Mucosa of descending colon (tissue), 3 donors: ENCODE measurements around the gene ANKRD37. TPM values are rescaled to one million over a fixed set of nuclear protein-coding genes. Genes with fewer than 3 reads are reported as not detected.

Source experiments
- ATAC-seq: fragments of 200-7000 bp; cut with Tn5 transposase; one replicate; pipeline ENCODE4 v1.9.1; 2020; ENCODE audit warnings: mild to moderate bottlenecking, moderate library complexity
- DNase-seq, 3 donors: peaks; one replicate each; pipeline ENCODE4 v3.0.0-alpha.2; 2020
- H3K36me3 ChIP-seq: fragments of 200-600 bp; one replicate; pipeline ENCODE4 v1.8.0; 2021; ENCODE audit warnings: low read depth, mild to moderate bottlenecking
- H3K4me1 ChIP-seq: fragments of 200-600 bp; one replicate; pipeline ENCODE4 v1.8.0; 2021; ENCODE audit warnings: low read depth, mild to moderate bottlenecking
- H3K4me3 ChIP-seq: fragments of 200-600 bp; one replicate; pipeline ENCODE4 v1.8.0; 2021; ENCODE audit warnings: mild to moderate bottlenecking
- H3K9me3 ChIP-seq: fragments of 200-600 bp; one replicate; pipeline ENCODE4 v1.8.0; 2021; ENCODE audit warnings: mild to moderate bottlenecking
- intact Hi-C, 2 donors: fragments of 100-400 bp; cut with DNase I in 1 of 2; cut with micrococcal nuclease in 1 of 2; formaldehyde crosslinking; loops; one replicate each; pipeline versions ENCODE4 v1.11.0 to v1.11.1; 2022; cut with DNase I, micrococcal nuclease
- total RNA-seq, 3 donors: library from RNA; stranded (reverse); fragmentation: NEBNext Ultra II Directional in 2 of 3; extraction: Animal tissue kit (Norgen Biotek cat#: 25700) in 2 of 3; gene quantifications; one replicate each; pipeline versions ENCODE4 v1.2.1 to v1.2.4, GENCODE V29; 2021 to 2023
- TF ChIP-seq, protein P1 (sequence below): fragments of 200-600 bp; IDR thresholded peaks from one replicate; pipeline ENCODE4 v1.8.0; 2022; ENCODE audit warnings: antibody characterized with exemption, mild to moderate bottlenecking
- donor health status: DM: no; HTN: no; CAD: no; lungs with moderate emphysema.
- donor health status: DM: no; HTN: no; CAD: no.
- donor health status: DM: no; HTN: yes; CAD: no.

Gene ANKRD37
- total RNA-seq, 3 donors from 2014 or later, result 7.6 to 14.2 (median 9.7) TPM

DNA sequence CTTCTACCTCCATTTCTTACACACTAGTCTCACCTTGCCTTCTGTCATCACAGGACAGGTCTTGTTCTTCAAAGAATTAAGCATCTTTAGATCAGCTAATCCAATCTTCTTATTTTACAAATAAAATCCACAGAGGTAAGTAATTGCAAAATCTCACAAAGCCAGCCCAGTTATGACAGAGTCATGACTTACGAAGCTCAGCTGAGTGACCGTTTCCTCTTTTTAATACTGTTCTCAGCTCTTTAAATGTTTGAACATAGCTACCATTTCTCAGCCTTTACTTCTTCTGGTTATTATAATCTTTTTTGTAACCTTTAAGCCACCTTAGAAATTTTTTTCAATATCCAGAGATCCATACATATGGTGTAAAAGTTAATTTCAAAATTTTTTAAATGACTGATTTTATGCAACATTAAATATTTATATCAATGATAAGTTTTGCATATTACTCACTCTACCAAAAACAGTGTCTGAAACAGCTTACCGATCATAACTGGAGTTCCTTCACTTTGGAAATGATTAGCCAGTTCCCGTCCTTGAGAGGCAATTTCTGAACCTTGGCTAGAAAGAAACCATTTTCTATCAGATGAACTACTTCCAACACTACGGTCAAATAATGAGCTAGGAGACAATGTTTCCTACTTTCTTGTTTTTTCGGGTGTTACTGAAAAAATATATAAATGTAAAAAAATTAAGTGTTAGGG lies 8.8 kb downstream of the ANKRD37 start:
- Histone ChIP-seq H3K9me3 (no peaks in the 10 kb centered on the region), H3K4me3 (no peak overlapping the region), H3K36me3 (peaks cover 5% of the 10 kb centered on the region), H3K4me1 (no peaks in the 10 kb centered on the region)
- intact Hi-C loops, result no loop called here
- ATAC-seq (no peak), DNase-seq (no peak)
- TF ChIP-seq, protein P1, sequence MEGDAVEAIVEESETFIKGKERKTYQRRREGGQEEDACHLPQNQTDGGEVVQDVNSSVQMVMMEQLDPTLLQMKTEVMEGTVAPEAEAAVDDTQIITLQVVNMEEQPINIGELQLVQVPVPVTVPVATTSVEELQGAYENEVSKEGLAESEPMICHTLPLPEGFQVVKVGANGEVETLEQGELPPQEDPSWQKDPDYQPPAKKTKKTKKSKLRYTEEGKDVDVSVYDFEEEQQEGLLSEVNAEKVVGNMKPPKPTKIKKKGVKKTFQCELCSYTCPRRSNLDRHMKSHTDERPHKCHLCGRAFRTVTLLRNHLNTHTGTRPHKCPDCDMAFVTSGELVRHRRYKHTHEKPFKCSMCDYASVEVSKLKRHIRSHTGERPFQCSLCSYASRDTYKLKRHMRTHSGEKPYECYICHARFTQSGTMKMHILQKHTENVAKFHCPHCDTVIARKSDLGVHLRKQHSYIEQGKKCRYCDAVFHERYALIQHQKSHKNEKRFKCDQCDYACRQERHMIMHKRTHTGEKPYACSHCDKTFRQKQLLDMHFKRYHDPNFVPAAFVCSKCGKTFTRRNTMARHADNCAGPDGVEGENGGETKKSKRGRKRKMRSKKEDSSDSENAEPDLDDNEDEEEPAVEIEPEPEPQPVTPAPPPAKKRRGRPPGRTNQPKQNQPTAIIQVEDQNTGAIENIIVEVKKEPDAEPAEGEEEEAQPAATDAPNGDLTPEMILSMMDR, result no peak

- DNase-seq (no peak), ATAC-seq (peak; percentile 62)
- intact Hi-C loops, result no loop called here
- no peaks in the 10 kb centered on the region for H3K9me3 ChIP-seq
- TF ChIP-seq, protein P1, result no peak
- H3K36me3 ChIP-seq, result peaks cover 5% of the 10 kb centered on the region
- H3K4me3 ChIP-seq, result no peak overlapping the region
- H3K4me1 ChIP-seq, result no peaks in the 10 kb centered on the region
These were observed 11.8 kb downstream of the ANKRD37 start for GRCh38 chr4:185408432-185408831.

DNA sequence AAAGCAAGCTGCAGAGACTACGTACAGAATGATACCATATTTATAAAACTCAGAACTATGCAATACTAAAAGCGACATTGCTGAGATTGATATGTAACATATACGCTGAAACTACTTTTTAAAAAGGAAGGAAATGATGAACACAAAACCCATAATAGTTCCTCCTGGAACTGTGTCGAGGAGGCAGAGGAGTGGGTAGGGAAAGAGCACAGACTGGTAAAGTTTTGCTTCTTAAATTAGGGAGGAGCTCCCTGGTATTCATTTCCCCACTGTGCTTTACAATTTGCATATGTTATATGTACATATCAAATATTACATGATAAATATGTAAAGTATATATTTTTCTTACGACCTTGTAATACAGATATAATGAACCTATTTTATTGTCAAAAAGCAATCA lies 15.2 kb downstream of the ANKRD37 start:
- DNase-seq, result no peak
- intact Hi-C loops, result no loop called here
- H3K36me3 ChIP-seq, result no peaks in the 10 kb centered on the region
- no peaks in the 10 kb centered on the region for H3K9me3 ChIP-seq
- no peak for ATAC-seq
- TF ChIP-seq, protein P1, result no peak
- H3K4me1 ChIP-seq, result no peaks in the 10 kb centered on the region
- no peak overlapping the region for H3K4me3 ChIP-seq

GRCh38 chr4:185412412-185412811 lies 15.8 kb downstream of the ANKRD37 start:
- DNase-seq (no peak), ATAC-seq (no peak)
- Histone ChIP-seq H3K9me3 (no peaks in the 10 kb centered on the region), H3K4me3 (no peak overlapping the region), H3K36me3 (no peaks in the 10 kb centered on the region), H3K4me1 (no peaks in the 10 kb centered on the region)
- intact Hi-C loops, result no loop called here
- TF ChIP-seq, protein P1, result no peak

DNA sequence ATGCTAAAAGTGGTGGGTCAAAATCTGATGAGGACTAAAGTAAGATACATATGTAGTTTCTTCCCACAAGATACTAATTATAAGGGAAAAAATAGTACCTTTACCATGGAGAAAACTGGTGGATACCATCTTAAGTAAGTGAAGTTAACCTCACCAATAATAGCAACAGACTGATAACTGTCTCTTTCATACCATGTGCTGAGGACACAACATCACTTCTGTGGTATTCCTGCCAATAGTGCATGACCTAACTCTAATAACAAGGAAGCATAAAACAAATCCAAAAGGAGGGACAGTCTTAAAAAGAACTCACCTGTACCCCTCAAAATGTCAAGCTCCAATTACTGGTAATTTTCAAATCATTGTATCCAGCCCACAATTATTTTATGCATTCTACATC lies 20.3 kb downstream of the ANKRD37 start:
- intact Hi-C loops, result no loop called here
- H3K9me3 ChIP-seq, result no peaks in the 10 kb centered on the region
- no peak overlapping the region for H3K4me3 ChIP-seq
- TF ChIP-seq, protein P1, result no peak
- H3K36me3 ChIP-seq, result no peaks in the 10 kb centered on the region
- ATAC-seq (no peak), DNase-seq (no peak)
- H3K4me1 ChIP-seq, result no peaks in the 10 kb centered on the region
